GM19438 (cell line): ENCODE measurements around the gene USP6.
"Not testable (repeated sequence)": the region's sequence is repeated elsewhere in the genome, so short reads cannot be mapped to it uniquely, and the experiment has no call there.

Experiments
- ATAC-seq: cut with Tn5 transposase; IDR thresholded peaks from one replicate; pipeline ENCODE4 v1.9.1; 2021; ENCODE audit warnings: low read depth; ENCODE audit not compliant: unreplicated experiment

The USP6 gene

GRCh38 chr17:5115673-5116651, at the start of gene USP6:
USP6 (plus strand) TSS chr17:5116032; CDS start chr17:5130368, 14,336 bp downstream.
- ATAC-seq = no peak

DNA sequence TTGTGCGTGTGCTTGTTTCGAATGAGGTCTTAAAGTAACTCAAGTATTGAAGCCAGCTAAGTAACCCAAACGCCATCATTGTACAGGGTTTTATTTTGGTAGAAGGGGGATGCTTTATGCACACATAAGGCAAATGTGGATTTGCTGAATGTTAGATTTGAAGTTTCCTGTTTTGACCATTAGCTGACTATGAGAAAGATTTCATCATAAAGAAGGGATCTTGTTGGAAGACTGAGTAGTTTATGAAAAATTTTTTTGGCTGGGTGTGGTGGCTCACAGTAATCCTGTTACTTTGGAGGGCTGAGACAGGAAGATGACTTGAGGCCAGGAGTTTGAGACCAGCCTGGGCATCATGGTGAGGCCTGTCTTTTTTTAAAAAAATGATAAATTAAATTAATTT, 47.6 kb upstream of the USP6 start:
- ATAC-seq = no peak

- no peak for ATAC-seq
Measured at GRCh38 chr17:5069724-5070123, 46.1 kb upstream of the USP6 start.

GRCh38 chr17:5075472-5075871, 40.4 kb upstream of the USP6 start:
- ATAC-seq = not testable (repeated sequence)

GRCh38 chr17:5077275-5077674, 38.6 kb upstream of the USP6 start:
- ATAC-seq = not testable (repeated sequence)

DNA sequence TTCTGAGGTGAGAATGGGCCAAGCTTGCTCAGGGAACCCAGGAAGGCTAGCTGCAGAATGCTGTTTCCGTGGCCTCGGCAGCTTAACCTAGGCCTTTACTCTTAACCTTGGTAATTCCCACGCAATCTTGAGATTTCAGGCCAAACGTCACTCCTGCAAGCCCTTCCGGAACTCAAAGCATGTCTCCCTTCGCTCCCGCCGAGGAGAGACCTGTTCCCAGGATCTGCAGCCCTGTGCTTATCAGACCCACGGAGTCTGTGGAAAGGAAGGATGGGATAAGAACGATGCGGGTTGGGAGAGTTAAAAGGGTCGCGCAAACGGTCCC, 38.1 kb upstream of the USP6 start:
- ATAC-seq = no peak

GRCh38 chr17:5078106-5079028, 37.5 kb upstream of the USP6 start, which contains the start of gene ZFP3:
ZFP3 (plus strand) TSS chr17:5078467; CDS start chr17:5091505, 13,038 bp downstream.
- ATAC-seq = peak; percentile 77

DNA sequence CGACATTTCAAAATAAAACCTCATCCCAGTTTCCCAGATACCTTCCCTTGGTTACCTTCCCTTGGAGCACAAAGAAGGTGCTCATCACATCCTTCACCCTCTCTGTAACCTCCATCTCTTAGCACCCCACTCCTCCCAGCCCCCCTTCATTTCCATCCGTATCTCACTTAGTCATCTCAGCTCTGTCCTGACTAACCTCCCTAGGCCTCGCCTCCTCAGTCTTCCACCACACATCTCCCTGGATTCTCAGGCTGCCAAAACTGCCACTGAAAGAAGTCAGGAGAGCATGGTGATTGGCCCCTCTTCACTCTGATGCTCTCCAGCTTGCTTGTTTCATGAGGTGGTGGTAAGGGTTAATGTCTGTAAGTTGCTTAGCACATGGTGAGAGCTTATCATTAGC, 35.2 kb upstream of the USP6 start:
- ATAC-seq = no peak

- ATAC-seq = no peak
Measured at GRCh38 chr17:5092218-5093010, 23.4 kb upstream of the USP6 start.

DNA sequence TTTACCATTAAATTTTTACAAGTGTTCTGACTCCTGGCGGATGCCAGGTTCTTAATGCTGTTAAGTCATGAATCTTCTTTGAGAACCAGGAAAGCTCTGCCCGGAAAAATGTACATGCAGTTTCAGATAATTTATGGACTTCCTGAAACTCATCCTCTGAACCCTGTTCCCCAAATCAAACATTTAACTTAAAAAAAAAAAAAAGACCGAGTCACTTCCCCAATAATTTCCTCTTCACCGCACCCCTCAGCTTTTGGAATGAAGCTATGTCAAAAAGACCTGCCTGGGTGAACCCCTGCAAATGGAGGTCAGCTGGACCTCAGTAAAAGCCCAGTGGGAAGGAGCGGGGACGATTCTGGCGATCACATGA, 19.1 kb upstream of the USP6 start:
- ATAC-seq = no peak

GRCh38 chr17:5097101-5097834, 18.6 kb upstream of the USP6 start:
- no peak for ATAC-seq

DNA sequence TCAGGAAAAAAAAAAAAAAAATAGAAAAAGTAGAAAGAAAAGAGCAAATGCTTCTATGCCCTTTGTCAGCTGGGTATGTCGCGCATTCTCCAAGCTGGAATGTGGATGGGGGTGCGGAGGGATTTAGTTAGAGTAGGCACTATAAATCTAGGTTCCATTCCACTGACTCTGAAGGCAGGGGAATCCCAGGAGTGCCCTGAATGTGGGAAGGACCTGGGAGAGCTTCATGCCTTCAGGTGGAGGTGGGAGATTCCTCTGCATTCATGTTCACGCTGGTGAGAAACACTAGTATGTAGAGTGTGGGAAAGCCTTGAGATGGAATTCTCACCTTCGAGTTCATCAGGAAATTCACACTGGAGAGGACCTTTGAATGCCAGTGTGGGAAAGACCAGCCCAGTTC, 16.6 kb upstream of the USP6 start:
- no peak for ATAC-seq

DNA sequence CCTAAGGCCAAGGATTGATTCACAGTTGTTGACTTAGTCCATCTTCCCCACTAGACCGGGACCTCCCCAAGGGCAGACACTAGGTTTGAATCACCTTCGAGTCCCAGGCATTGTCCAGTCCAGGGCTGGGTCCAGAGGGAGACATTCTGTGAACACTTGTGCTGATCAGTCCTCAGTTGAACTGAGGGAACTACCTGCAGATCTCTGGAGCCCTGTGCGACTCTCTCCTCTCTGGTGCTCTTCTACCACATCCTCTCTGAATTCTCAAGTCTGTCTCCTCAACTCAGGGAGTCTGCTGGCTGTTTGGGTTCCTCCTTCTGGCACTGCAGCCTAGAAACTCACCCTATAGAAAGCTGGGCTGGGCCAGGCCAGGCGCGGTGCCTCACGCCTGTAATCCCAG, 15.0 kb upstream of the USP6 start:
- no peak for ATAC-seq

- no peak for ATAC-seq
Measured at GRCh38 chr17:5110816-5111215, 5.0 kb upstream of the USP6 start.

- peak; percentile 84 for ATAC-seq
Measured at GRCh38 chr17:5111402-5112204, 4.2 kb upstream of the USP6 start, which contains the start of gene ZNF232. ZNF232 (minus strand) TSS chr17:5111878; CDS start chr17:5111822, 56 bp downstream.

GRCh38 chr17:5118219-5118618, 2.4 kb downstream of the USP6 start:
- no peak for ATAC-seq

- ATAC-seq = no peak
Measured at GRCh38 chr17:5120036-5120435, 4.2 kb downstream of the USP6 start.

DNA sequence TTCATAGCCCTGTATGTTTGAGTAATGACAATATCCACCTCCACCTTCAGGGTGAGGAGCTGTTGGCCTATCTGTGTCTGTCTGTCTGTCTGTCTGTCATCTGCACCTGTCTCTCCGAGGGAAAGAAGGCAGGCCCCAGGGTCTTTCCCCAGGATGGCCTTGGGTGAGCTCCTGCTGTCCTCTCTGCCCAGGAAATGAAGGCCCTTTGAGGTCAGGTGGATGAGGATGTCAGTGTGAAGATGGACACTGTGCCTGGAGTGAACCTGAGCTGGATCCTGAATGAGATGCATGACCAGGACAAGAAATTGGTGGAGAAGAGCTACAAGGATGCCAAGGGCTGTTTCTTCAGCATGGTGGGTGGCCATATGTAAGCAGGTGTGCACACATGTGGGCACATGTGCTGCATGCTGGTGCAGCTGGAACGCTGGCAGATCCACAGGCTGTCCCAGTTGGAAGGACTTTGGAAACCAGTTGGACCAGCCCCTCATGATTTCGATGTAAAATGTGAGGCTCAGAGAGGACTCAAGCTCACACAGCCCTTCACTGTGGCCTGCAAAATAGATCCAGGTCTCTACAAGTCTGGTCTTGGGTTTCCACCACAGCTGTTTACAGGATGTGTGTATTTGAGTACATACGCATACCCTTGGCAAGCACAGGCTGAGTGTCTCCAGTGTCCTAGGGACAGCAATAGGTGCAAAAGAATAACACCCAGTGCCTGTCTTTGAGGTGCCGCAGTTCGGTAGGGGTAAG, 4.8 kb downstream of the USP6 start:
- not testable (repeated sequence) for ATAC-seq
